Type B pancreatic cell (in vitro differentiated cells): Measurements from ENCODE around the gene PHOSPHO1. TPM values are rescaled to one million over a fixed set of nuclear protein-coding genes. Genes with fewer than 3 reads are reported as not detected.

Source experiments
- DNase-seq: peaks from one replicate; pipeline ENCODE4 v3.0.0; 2021; ENCODE audit warnings: mixed read lengths; ENCODE audit not compliant: unreplicated experiment; ENCODE audit errors: extremely low spot score
- H3K27ac Mint-ChIP-seq: 2 replicates; pipeline ENCODE4 v1.8.0; 2021; ENCODE audit warnings: mild to moderate bottlenecking, mixed read lengths
- H3K27me3 Mint-ChIP-seq: 2 replicates; pipeline ENCODE4 v1.8.0; 2021; ENCODE audit warnings: mixed read lengths
- H3K36me3 Mint-ChIP-seq: 2 replicates; pipeline ENCODE4 v1.8.0; 2021; ENCODE audit warnings: mixed read lengths
- H3K4me1 Mint-ChIP-seq: one replicate; pipeline ENCODE4 v1.8.0; 2021; ENCODE audit warnings: mixed read lengths; ENCODE audit not compliant: unreplicated experiment
- H3K4me3 Mint-ChIP-seq: 2 replicates; pipeline ENCODE4 v1.8.0; 2021; ENCODE audit warnings: mild to moderate bottlenecking, mixed read lengths
- H3K9me3 Mint-ChIP-seq: 2 replicates; pipeline ENCODE4 v1.8.0; 2021; ENCODE audit warnings: mixed read lengths
- total RNA-seq: library from RNA; stranded (reverse); gene quantifications from 2 replicates; pipeline ENCODE4 v1.2.1, GENCODE V29; 2021; ENCODE audit warnings: low replicate concordance
- TF ChIP-seq, protein P1 (sequence below): fragments of 200-600 bp; sonication (generic); conservative IDR thresholded peaks from 2 replicates; pipeline ENCODE4 v1.5.0; 2021; ENCODE audit warnings: antibody characterized with exemption, mild to moderate bottlenecking

The PHOSPHO1 gene
- total RNA-seq, 1 donor from 2014 or later, result not detected

DNA sequence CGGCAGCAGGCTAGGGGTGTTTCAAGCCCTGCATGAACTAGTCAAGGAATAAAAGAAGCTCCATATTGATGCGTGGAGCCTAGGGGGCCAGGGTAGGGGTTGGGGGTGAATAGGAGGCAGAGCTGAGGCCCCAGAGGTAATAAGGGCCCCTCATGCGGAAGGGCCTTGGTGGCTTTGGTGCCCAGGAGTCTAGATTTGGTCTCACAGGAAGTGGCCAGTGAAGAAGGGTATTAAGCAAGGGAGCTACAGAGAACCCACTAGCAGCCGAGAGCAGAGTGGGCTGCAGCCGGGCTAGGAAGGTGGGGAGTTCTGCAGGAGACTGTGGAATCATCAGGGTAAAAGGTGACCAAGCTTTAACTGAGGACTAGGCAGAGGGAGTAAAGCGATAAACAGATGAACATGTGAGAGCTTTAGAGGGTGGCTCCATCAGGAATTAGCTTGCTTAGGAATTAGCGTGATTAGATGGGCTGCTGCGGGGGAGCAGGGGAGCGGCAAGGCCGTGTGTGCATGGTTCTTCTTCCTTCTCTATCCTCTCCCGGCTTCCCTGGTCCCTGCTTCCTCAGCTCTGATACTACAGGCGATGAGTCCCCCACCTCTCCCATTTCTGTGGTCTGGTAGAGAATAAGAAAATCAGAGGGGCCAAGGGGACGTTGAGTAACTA lies 30.0 kb downstream of the PHOSPHO1 start:
- DNase-seq, result no peak
- TF ChIP-seq, protein P1, sequence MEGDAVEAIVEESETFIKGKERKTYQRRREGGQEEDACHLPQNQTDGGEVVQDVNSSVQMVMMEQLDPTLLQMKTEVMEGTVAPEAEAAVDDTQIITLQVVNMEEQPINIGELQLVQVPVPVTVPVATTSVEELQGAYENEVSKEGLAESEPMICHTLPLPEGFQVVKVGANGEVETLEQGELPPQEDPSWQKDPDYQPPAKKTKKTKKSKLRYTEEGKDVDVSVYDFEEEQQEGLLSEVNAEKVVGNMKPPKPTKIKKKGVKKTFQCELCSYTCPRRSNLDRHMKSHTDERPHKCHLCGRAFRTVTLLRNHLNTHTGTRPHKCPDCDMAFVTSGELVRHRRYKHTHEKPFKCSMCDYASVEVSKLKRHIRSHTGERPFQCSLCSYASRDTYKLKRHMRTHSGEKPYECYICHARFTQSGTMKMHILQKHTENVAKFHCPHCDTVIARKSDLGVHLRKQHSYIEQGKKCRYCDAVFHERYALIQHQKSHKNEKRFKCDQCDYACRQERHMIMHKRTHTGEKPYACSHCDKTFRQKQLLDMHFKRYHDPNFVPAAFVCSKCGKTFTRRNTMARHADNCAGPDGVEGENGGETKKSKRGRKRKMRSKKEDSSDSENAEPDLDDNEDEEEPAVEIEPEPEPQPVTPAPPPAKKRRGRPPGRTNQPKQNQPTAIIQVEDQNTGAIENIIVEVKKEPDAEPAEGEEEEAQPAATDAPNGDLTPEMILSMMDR, result no peak
- H3K9me3 Mint-ChIP-seq, result no peaks in the 10 kb centered on the region
- no peaks in the 10 kb centered on the region for H3K4me1 Mint-ChIP-seq
- H3K27me3 Mint-ChIP-seq, result peaks cover 52% of the 10 kb centered on the region
- H3K4me3 Mint-ChIP-seq, result no peak overlapping the region
- H3K27ac Mint-ChIP-seq, result no peak overlapping the region
- no peaks in the 10 kb centered on the region for H3K36me3 Mint-ChIP-seq

DNA sequence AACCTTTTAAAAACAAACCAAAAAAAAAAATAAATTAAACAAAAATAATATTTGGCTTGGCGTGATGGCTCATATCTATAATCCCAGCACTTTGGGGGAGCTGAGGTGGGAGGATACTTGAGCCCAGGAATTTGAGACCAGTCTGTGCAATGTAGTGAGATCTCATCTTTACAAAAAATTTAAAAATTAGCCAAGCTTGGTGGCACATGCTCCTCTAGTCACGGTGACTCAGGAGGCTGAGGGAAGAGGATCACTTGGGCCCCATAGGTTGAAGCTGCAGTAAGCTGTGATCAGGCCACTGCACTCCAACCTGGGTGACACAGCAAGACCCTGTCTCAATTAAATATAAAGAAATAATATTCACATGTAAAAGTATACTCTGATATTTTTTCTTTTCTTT lies 32.4 kb downstream of the PHOSPHO1 start:
- H3K4me1 Mint-ChIP-seq, result peaks cover 3% of the 10 kb centered on the region
- no peak for DNase-seq
- no peak overlapping the region for H3K4me3 Mint-ChIP-seq
- H3K27ac Mint-ChIP-seq, result no peak overlapping the region
- H3K36me3 Mint-ChIP-seq, result no peaks in the 10 kb centered on the region
- H3K9me3 Mint-ChIP-seq, result no peaks in the 10 kb centered on the region
- TF ChIP-seq, protein P1, result no peak
- H3K27me3 Mint-ChIP-seq, result peaks cover 31% of the 10 kb centered on the region

DNA sequence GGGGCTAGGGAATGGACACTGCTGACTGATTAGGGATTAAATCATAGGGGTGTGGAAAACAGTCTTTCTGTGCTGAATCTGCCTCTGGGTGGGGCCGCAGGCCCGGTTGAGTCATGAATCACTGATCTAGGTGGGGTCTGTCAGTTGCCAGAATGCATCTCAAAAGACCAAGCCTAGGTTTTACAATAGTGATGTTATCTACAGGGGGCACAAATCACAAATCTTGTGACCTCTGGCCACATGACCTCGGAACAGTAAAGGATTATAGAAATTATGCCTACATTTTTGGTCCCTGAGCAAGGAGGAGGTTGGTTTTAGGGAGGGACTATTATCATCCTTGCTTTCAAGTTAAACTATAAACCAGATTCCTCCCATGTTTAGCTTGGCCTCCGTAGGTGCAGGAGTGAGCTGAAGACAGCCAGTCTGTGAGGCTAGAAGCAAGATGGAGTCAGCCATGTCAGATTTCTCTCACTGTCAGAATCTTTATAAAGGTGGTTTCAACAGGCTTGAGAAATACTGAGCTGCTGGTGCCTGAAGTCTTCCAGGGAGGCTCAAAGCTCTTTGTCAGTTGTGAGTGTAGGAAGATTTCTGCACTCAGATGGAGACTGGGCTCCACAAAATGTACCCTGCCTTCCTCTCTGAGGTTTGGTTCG lies 33.1 kb downstream of the PHOSPHO1 start:
- Mint-ChIP-seq H3K27ac (no peak overlapping the region), H3K9me3 (no peaks in the 10 kb centered on the region), H3K4me3 (no peak overlapping the region), H3K4me1 (peaks cover 3% of the 10 kb centered on the region), H3K36me3 (no peaks in the 10 kb centered on the region), H3K27me3 (peaks cover 29% of the 10 kb centered on the region)
- no peak for DNase-seq
- TF ChIP-seq, protein P1, result no peak

DNA sequence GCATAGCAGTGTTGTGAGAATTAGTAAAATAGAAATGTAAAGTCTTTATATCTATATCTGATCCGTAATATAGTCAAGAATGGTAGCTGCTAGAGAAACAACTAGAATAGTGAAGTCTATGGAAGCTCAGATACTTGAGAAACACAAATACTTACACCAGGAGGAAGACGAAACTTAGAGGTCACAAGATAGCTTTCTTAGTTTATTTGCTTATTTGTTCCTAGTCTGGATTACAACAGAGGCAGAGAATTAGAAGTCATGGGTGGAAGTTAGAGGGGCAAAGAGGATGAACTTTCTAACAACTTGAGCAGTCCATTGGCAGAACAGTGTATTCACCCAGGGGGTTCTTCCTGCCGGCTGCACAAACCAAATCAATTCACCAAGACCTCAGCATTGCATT lies 34.1 kb downstream of the PHOSPHO1 start:
- Mint-ChIP-seq H3K4me3 (no peak overlapping the region), H3K27ac (no peak overlapping the region), H3K9me3 (no peaks in the 10 kb centered on the region), H3K36me3 (no peaks in the 10 kb centered on the region), H3K27me3 (peaks cover 30% of the 10 kb centered on the region), H3K4me1 (peaks cover 3% of the 10 kb centered on the region)
- DNase-seq, result no peak
- TF ChIP-seq, protein P1, result no peak

DNA sequence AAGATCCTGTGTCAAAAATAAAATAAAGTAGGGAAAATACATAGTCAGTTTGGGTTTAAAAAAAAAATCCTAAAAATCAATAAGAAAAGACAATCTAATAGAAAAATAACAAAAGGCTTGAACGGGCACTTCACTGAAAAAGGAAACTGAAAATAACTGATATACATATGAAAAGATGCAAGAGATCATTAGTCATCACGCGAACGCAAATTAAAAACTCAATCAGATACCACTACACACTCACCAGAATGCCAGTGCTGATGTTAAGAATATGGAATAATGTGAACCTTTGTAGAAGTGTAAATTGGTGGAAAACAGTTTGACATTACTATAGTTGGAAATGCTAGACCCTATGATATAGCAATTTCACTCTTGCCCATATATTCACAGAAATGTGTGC lies 34.8 kb downstream of the PHOSPHO1 start:
- Mint-ChIP-seq H3K4me1 (peaks cover 3% of the 10 kb centered on the region), H3K27me3 (peaks cover 25% of the 10 kb centered on the region), H3K27ac (no peak overlapping the region), H3K9me3 (no peaks in the 10 kb centered on the region), H3K36me3 (no peaks in the 10 kb centered on the region), H3K4me3 (no peak overlapping the region)
- no peak for DNase-seq
- TF ChIP-seq, protein P1, result no peak
